C4-2B (cell line): ENCODE measurements around the gene ULK3.

Experiments used
- CTCF ChIP-seq: fragments of 450-650 bp; conservative IDR thresholded peaks from 2 replicates; pipeline ENCODE4 v1.5.1; 2017; ENCODE audit warnings: mild to moderate bottlenecking
- ZFX ChIP-seq: fragments of 450-650 bp; IDR thresholded peaks from 2 replicates; pipeline ENCODE4 v1.6.1; 2017

GRCh38 chr15:74786551-74787165 is 56.3 kb downstream of the ULK3 start:
- TF ChIP-seq CTCF, result no peak
- no peak for TF ChIP-seq ZFX
